ENCODE data around the gene CADM3. TPM values are rescaled to one million over a fixed set of nuclear protein-coding genes. Genes with fewer than 3 reads are reported as not detected.

Gene CADM3
- total RNA-seq, 2 experiments from 2014 or later = not detected

DNA sequence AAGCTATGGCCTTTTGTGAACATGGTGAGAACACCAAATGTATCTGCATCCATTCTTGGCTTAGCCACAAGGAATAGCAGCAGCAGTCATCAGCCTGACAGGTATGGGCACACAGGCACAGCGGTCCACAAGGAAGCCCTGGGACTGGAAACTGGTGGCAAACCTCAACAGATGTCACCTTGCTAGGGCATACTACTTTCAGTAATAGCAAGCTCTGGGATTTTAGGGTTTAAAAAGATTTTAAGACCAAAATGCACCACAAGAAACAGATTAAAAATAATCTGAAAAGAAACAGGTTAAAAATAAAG lies 9.7 kb upstream of the CADM3 start:
- no peak overlapping the region for H3K4me3 Mint-ChIP-seq
- CTCF ChIA-PET = interaction anchor here (0.7 to 2.8 kb wide), 6 partner anchors 29 to 727 kb away, joined by 4 to 15 read pairs (median 6); no protein-coding TSS in a partner anchor
- no peak for DNase-seq
- H3K36me3 Mint-ChIP-seq (ENCODE audit: low read depth) = no peaks in the 10 kb centered on the region
- no peaks in the 10 kb centered on the region for H3K9me3 Mint-ChIP-seq
- H3K4me1 Mint-ChIP-seq = no peaks in the 10 kb centered on the region
- POLR2A ChIA-PET = no interaction called here
- H3K27ac Mint-ChIP-seq = no peak overlapping the region
- H3K27me3 Mint-ChIP-seq = peaks cover 50% of the 10 kb centered on the region

DNA sequence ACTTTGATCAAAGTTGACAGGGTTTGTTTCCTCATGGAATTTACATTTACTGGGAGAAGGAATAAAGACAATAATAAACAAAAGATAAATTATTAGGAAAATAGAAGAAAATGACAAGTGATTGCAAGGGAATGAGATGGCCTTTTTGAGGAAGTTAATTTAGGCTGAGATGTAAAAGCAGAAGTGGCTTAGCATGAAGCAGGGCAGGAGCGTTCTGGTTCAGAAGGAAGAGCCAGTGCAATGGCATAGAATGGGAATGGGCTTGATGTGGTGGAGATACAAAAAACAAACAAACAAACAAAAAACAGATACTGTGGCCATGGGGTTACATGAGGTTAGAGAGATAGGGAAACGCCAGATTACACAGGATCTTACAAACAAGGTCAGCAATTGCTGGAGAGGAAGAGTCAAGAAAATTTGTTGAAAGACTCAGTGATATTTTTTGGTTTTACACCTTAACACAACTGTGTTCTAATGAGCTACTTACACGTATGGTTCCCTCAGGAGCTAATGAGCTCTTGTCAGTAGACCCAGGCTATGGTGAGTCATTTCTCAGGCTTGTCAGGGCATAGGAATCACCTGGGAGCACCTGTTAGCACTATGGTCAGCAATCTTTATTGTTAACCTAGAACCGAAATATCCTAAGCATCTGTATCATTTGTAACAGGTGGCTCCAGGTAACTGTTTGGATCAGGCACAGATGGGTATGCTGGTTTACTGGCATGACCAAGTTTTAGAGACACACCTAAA lies 8.7 kb upstream of the CADM3 start:
- Mint-ChIP-seq H3K4me3 (no peak overlapping the region), H3K4me1 (no peaks in the 10 kb centered on the region), H3K9me3 (no peaks in the 10 kb centered on the region), H3K27me3 (peaks cover 47% of the 10 kb centered on the region), H3K27ac (no peak overlapping the region), H3K36me3 (ENCODE audit: low read depth) (no peaks in the 10 kb centered on the region)
- DNase-seq = no peak
- ChIA-PET CTCF (interaction anchor here (1.0 to 1.5 kb wide), 4 partner anchors 30 to 51 kb away, joined by 3 to 8 read pairs (median 4); no protein-coding TSS in a partner anchor), POLR2A (no interaction called here)

- H3K9me3 Mint-ChIP-seq = no peaks in the 10 kb centered on the region
- CTCF ChIA-PET = interaction anchor here (1.0 kb wide), 1 partner anchor 50 kb away, joined by 3 read pairs; no protein-coding TSS in a partner anchor
- no peaks in the 10 kb centered on the region for H3K4me1 Mint-ChIP-seq
- H3K4me3 Mint-ChIP-seq = no peak overlapping the region
- H3K36me3 Mint-ChIP-seq (ENCODE audit: low read depth) = no peaks in the 10 kb centered on the region
- POLR2A ChIA-PET = no interaction called here
- no peak overlapping the region for H3K27ac Mint-ChIP-seq
- H3K27me3 Mint-ChIP-seq = peaks cover 50% of the 10 kb centered on the region
- DNase-seq = no peak
Observed at GRCh38 chr1:159163614-159164228, 7.7 kb upstream of the CADM3 start.

- no peak overlapping the region for H3K27ac Mint-ChIP-seq
- ChIA-PET CTCF (no interaction called here), POLR2A (no interaction called here)
- H3K27me3 Mint-ChIP-seq = peaks cover 55% of the 10 kb centered on the region
- H3K36me3 Mint-ChIP-seq (ENCODE audit: low read depth) = no peaks in the 10 kb centered on the region
- H3K4me1 Mint-ChIP-seq = peaks cover 2% of the 10 kb centered on the region
- no peak overlapping the region for H3K4me3 Mint-ChIP-seq
- DNase-seq = no peak
- H3K9me3 Mint-ChIP-seq = no peaks in the 10 kb centered on the region
Observed at GRCh38 chr1:159168043-159168442, 3.4 kb upstream of the CADM3 start.

GRCh38 chr1:159170639-159171038 lies 776 bp upstream of the CADM3 start:
- POLR2A ChIA-PET = no interaction called here
- H3K4me1 Mint-ChIP-seq = peaks cover 2% of the 10 kb centered on the region

DNA sequence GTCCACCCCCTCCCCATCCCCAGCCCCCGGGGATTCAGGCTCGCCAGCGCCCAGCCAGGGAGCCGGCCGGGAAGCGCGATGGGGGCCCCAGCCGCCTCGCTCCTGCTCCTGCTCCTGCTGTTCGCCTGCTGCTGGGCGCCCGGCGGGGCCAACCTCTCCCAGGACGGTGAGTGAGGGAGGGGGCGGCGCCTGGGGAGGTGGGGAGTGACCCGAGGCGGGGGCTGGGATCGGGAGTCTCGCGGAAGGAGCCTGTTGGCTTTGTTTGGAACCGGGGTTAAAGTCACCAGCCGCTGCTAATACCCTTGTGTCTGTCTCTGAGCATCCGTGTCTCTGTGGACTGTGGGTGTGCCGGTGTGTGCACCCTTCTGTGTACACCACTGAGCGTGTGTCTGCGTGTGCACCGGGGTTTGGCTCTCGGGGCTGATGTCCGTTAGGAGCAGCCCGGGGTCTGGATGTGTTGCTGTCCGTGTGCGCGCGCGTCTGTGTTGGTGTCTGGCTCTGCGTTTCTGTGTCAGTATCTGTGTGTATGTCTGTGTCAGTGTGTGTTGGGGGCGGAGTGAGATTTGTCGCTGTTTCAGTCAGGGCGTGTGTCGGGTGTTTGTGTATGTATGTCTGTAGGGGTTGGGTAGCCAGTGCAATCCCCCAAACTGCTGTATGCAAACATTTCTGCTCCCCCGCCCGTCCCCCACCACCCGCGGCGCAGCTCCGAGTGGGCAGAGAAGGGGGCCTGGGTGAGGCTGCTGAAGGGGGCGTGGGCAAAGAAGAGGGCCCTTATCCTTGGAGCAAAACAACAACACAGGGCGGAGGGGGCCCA lies 480 bp downstream of the CADM3 start:
- Mint-ChIP-seq H3K4me3 (no peak overlapping the region), H3K4me1 (peaks cover 2% of the 10 kb centered on the region), H3K9me3 (no peaks in the 10 kb centered on the region), H3K36me3 (ENCODE audit: low read depth) (no peaks in the 10 kb centered on the region), H3K27ac (no peak overlapping the region), H3K27me3 (peaks cover 58% of the 10 kb centered on the region)
- POLR2A ChIA-PET = no interaction called here
- CTCF ChIA-PET = no interaction called here
- no peak for DNase-seq

More at GRCh38 chr1:159170639-159171038, 776 bp upstream of the CADM3 start:
- H3K36me3 Mint-ChIP-seq (ENCODE audit: low read depth) = no peaks in the 10 kb centered on the region
- CTCF ChIA-PET = no interaction called here
- H3K9me3 Mint-ChIP-seq = no peaks in the 10 kb centered on the region
- no peak overlapping the region for H3K4me3 Mint-ChIP-seq
- H3K27me3 Mint-ChIP-seq = peaks cover 66% of the 10 kb centered on the region
- H3K27ac Mint-ChIP-seq = no peak overlapping the region
- DNase-seq = no peak

GRCh38 chr1:159172614-159173291 lies 1.3 kb downstream of the CADM3 start:
- Mint-ChIP-seq H3K27ac (no peak overlapping the region), H3K27me3 (peaks cover 62% of the 10 kb centered on the region), H3K9me3 (no peaks in the 10 kb centered on the region), H3K36me3 (ENCODE audit: low read depth) (no peaks in the 10 kb centered on the region), H3K4me1 (peaks cover 5% of the 10 kb centered on the region), H3K4me3 (no peak overlapping the region)
- ChIA-PET POLR2A (no interaction called here), CTCF (no interaction called here)
- no peak for DNase-seq

GRCh38 chr1:159173320-159173719 lies 1.9 kb downstream of the CADM3 start:
- no peak overlapping the region for H3K27ac Mint-ChIP-seq
- ChIA-PET POLR2A (no interaction called here), CTCF (no interaction called here)
- DNase-seq = no peak
- H3K4me3 Mint-ChIP-seq = no peak overlapping the region
- H3K4me1 Mint-ChIP-seq = peaks cover 5% of the 10 kb centered on the region
- peaks cover 56% of the 10 kb centered on the region for H3K27me3 Mint-ChIP-seq
- no peaks in the 10 kb centered on the region for H3K9me3 Mint-ChIP-seq
- H3K36me3 Mint-ChIP-seq (ENCODE audit: low read depth) = no peaks in the 10 kb centered on the region

DNA sequence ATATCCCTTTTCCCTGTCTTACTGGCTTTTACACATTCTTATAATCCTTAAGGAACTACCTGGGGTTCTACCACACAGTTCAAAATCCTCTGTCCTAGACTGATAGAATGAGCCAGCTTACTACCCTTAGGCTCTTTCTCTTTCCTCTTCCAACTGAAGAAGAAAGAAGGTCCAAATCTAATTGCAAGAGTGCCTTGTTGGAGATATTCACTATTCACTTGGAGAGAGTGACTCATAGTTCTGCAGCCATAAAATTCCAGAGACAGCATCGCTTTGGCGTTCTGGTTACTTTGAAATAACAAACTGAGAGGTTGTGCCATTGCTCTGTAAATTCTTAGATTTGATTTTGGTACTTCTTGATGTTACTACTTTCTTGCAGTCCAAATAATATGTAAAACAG lies 4.2 kb downstream of the CADM3 start:
- Mint-ChIP-seq H3K4me3 (no peak overlapping the region), H3K4me1 (peaks cover 5% of the 10 kb centered on the region), H3K27me3 (peaks cover 51% of the 10 kb centered on the region), H3K9me3 (no peaks in the 10 kb centered on the region), H3K36me3 (ENCODE audit: low read depth) (no peaks in the 10 kb centered on the region), H3K27ac (no peak overlapping the region)
- no peak for DNase-seq
- ChIA-PET CTCF (no interaction called here), POLR2A (no interaction called here)

- Mint-ChIP-seq H3K9me3 (no peaks in the 10 kb centered on the region), H3K27ac (no peak overlapping the region), H3K4me3 (no peak overlapping the region), H3K27me3 (peaks cover 55% of the 10 kb centered on the region), H3K36me3 (ENCODE audit: low read depth) (no peaks in the 10 kb centered on the region), H3K4me1 (peaks cover 3% of the 10 kb centered on the region)
- ChIA-PET POLR2A (no interaction called here), CTCF (no interaction called here)
- peak; percentile 51 for DNase-seq
Observed at GRCh38 chr1:159177272-159177907, 6.0 kb downstream of the CADM3 start.

GRCh38 chr1:159179906-159180305 lies 8.5 kb downstream of the CADM3 start:
- Mint-ChIP-seq H3K9me3 (no peaks in the 10 kb centered on the region), H3K27ac (no peak overlapping the region), H3K36me3 (ENCODE audit: low read depth) (no peaks in the 10 kb centered on the region), H3K4me3 (no peak overlapping the region), H3K4me1 (peaks cover 3% of the 10 kb centered on the region), H3K27me3 (peaks cover 52% of the 10 kb centered on the region)
- ChIA-PET POLR2A (no interaction called here), CTCF (no interaction called here)
- DNase-seq = no peak

GRCh38 chr1:159180516-159180915 lies 9.1 kb downstream of the CADM3 start:
- H3K4me1 Mint-ChIP-seq = peaks cover 3% of the 10 kb centered on the region
- no peak overlapping the region for H3K4me3 Mint-ChIP-seq
- no peak overlapping the region for H3K27ac Mint-ChIP-seq
- no peaks in the 10 kb centered on the region for H3K36me3 Mint-ChIP-seq (ENCODE audit: low read depth)
- peaks cover 55% of the 10 kb centered on the region for H3K27me3 Mint-ChIP-seq
- CTCF ChIA-PET = no interaction called here
- no peaks in the 10 kb centered on the region for H3K9me3 Mint-ChIP-seq
- POLR2A ChIA-PET = no interaction called here
- DNase-seq = no peak

All from activated CD4-positive, alpha-beta memory T cell treated with anti-CD3 and anti-CD28 coated beads, Interleukin-2, amount 10 ng/mL, durations not matched to agents 7 days and 5 days (primary cell).